Activated CD8-positive, alpha-beta memory T cell treated with anti-CD3 and anti-CD28 coated beads for 24 hours (primary cell): ENCODE measurements around the gene AIRE.
"Not testable (repeated sequence)": the region's sequence is repeated elsewhere in the genome, so short reads cannot be mapped to it uniquely, and the experiment has no call there.

Source experiments
- DNase-seq: peaks from one replicate; pipeline ENCODE4 v3.0.0-alpha.2; 2020

Gene AIRE

DNA sequence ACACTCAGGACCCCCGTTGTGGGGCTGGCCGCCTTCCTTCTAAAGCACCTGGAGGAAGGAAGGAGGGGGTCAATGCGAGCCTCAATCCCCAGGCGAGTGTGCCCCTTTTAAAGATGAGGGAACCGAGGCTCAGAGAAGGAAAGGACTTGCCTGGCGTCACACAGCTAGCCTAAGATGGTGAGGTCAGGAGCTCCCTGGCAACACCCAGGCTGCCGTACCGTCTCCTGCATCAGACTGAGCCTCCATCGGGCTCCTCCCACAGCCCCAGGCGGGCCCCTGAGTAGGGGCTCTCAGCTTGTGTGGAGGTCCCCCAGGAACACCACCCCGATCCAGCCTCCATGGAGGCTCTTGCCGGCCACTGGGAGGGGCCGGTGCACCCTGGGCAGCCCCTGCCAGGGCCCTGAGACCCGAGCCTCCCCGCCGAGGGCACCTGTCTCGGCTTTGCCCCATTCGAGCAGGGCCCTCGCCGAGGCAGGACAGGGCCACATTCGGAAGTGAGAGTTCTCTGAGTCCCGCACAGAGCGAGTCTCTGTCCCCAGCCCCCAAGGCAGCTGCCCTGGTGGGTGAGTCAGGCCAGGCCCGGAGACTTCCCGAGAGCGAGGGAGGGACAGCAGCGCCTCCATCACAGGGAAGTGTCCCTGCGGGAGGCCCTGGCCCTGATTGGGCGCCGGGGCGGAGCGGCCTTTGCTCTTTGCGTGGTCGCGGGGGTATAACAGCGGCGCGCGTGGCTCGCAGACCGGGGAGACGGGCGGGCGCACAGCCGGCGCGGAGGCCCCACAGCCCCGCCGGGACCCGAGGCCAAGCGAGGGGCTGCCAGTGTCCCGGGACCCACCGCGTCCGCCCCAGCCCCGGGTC is at the start of gene AIRE:
Gene AIRE (plus strand): TSS at position 739 of the 855 bp plus-strand sequence. CDS start 131 bp downstream, outside the sequence.
- no peak for DNase-seq

DNA sequence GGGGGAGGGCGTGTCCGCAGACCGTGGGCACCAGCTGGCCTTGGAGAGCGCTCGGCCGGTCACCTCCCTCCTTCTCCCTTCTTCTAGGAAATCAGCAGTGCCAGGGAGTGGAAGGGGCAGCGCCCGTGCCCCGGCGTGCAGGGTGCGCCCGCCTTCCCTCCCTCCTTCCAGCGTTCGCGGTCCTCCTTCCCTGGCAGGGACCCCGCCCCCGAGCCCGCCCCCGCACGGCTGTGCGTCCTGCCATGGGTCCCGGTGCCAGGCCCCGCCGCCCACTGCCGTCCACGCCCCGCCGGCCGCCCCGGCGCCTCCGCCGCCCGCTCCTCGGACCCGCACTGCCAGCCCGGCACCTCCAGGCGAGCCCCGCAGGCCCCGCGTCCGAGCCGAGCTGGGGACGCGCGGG is 45.3 kb upstream of the AIRE start:
- not testable (repeated sequence) for DNase-seq

DNA sequence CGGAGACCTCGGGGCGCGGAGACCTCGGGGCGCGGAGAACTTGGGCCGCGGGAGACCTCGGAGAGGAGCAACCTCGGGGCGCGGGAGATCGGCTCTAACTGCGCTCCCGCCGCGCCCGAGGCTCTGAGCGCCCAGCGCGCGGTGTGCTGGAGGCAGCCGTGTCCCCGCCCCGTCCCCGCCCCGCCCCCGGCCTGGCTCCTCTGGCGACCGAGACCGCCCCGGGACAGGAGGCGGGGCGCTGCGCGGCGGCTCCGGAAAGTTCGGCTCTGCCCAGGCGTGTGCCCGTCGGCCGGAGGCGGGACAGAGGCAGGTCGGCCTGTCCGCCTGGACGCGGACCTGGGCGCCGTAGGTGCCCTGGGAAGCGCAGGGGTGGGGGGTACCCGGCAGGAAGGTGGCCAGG is 44.8 kb upstream of the AIRE start, which contains the start of gene ICOSLG:
Gene ICOSLG (minus strand): TSS at position 102 of the 400 bp plus-strand sequence. CDS start 126 bp downstream, outside the sequence.
- not testable (repeated sequence) for DNase-seq

DNA sequence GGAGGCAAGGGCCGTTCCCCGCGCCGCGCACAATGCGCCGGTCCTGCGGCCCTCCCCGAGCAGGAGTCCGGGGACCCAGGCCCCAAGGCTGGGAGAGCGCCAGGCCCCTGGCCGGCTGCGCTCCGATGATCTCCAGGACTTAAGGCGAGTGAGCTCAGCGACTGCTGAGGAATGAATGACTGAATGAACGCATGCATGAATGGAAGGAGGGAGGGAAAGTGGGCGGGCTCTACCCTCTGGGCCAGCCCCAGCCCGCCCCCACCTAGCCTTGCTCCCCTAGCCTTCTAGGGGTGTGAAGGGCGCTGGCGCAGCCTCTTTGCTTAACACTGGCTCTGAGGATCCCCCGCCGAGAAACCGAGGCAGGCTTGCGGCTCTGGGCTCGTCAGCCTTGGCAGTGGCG is 44.4 kb upstream of the AIRE start:
- not testable (repeated sequence) for DNase-seq

DNA sequence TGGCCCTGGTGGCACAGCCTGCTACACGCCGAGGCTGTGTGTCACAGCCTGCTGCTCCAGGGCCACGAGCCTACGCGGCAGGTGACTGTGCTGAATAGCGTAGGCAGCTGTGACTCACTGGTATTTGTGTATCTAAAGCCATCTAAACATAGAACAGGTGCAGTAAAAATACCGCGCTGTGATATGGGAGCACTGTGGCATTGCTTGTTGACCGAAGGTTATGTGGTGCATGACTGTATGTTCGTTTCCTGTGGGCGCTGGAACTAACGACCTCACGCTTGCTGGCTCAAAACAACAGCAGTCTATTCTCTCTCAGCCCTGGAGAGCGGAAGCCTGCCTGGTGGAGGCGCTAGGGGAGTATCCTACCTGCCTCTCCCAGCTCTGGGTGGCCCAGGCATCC is 41.7 kb upstream of the AIRE start:
- not testable (repeated sequence) for DNase-seq

DNA sequence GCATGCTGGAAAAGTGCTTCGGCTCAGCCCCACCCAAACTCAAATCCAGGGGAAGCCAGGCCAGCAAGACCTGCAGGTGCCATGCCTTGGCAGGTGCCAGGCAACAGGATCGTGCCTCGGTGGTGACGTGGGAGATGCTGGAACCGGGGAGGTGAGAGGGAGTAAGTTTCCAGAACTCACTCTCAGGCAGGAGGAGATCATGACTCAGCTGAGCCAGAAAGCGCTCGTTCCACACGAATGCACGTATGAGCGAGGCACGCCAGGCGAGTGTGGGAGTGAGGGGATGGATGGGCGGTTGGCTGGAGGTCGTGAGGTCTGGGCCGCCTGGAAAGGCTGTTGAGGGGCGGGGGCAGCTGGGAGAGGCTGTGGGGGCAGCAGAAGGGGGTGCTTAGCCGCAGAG is 37.8 kb upstream of the AIRE start:
- not testable (repeated sequence) for DNase-seq

DNA sequence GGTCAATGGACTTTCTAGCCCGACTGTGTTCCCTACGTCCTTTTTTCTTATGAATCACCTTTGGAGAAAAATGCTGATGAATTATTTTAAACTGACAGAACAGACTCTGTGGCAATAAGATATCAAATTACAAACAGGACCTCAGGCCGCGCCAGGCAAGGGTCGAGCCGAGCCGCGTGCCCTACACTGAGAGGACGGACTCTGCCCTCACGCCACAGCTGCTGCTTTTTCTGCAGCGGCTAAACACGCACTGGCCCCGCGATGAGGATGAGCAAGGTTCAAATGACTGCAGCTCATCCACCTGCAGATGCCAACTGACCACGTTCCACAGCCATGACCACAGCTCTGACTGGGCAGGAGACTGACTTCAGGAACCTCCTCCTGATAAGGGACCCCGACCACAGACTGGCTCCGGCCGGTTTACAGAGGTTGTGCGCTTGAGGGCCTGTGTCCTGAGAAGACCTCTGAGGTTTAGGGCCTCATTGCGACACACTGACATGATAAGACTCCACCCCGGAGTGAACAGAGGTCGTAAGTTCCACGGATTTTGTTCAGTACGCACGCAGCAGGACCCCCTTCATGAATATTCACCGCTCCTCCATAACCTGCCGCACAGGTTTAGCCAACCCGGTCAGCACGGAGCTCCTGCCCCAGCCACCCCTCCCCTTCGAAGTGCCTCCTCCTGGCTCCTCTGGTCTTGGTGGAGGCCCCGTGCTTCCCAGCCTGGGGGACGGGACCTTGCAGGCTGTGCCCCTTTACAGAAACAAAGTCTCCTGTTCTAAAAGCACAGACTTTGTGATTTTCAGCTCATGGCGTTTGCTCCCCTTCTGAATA is 36.3 kb upstream of the AIRE start:
- DNase-seq, result not testable (repeated sequence)

DNA sequence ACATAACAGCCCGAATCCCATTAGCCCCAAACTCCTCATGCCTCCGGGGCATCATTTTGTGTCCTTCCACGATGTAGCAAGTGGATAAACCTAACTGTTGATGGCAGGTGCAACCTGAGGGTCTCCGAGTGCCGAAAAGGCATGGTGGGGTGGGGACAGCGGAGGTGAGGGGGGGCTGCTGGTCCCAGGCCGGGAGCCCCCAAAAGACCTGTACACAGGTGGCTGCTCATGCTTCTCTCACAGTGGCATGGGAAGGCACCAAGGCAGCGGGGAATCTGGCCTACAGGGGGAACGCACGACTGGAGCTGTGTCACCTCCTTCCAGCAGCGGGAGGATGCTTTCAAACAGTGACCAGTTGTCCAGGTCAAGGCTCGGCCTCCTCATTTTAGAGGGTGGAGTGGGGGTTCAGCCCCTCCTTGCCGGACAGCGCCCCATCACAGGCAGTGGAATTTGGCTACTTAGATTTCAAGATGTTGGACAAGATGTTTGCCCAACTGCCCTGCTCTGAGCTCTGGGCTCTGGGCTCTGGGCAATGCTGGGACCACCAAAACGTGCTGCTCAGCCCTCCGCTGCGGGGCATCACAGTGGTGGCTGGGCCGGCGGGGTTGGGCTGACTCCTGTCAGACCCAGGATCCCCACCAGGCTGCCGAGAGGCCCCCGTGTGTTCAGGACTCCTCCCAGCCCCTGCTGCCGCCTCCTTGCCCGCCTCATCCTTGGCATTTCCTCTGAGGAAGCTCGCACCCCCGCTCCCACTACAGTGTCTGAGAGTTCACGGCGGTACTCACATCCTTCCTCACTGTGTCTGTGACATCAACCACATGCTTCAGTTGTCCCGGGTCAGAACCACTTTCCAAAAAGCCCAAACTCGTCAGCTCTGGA is 31.6 kb upstream of the AIRE start:
- DNase-seq, result no peak

DNA sequence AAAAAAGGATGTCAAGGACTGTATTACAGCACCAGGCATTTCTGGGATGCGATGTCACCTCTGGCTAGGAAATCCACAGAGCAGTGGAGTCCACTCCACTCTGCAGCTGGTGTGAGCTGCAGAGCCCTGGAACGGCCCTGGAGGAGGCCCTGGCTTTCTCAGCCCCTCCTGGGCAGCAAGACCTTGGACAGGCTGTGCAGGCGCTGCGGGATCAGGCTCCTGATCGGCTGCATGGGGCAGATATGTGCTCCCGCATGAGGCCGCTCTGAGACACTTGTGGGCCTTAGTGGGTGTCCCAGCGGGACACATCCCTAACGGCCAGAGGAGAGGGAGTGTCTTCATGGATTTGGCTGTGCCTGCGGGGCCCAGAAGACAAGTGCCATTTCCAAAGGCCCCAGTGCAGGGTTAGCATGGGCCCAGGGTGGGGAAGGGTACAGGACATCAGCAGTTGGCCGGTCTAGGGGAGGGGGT is 30.1 kb upstream of the AIRE start:
- no peak for DNase-seq

DNA sequence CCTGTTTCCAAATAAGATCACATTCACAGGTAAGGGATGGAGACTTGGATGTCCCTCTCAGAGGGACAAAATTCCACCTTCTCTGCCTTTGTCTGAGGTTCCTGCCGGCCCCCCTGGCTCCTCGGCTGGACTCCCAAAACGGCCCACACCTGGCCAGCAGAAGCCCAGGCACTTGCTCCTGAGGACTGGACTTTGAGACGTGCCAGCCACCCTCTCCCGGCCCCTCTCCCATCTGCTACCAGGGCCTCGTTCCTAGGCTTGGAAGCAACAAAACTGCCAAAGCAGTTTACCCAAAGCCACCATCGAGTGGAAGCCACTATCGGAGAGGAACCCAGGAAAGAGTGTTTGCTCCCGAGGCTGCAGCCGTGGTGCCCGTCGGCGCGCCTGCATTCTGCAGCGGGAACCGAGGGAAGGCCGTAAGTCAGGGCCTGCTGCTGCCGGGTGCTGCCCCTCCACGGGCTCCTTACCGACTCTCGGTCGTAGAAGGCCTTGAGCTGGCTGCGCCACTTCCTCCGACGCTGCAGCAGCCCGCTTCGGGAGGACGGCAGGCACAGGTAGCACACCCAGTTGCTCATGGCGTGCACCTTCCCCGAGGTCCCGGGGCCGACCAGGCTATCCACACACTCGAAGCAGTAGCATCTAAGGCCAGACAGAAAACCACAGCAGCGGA is 27.5 kb upstream of the AIRE start:
- no peak for DNase-seq

DNA sequence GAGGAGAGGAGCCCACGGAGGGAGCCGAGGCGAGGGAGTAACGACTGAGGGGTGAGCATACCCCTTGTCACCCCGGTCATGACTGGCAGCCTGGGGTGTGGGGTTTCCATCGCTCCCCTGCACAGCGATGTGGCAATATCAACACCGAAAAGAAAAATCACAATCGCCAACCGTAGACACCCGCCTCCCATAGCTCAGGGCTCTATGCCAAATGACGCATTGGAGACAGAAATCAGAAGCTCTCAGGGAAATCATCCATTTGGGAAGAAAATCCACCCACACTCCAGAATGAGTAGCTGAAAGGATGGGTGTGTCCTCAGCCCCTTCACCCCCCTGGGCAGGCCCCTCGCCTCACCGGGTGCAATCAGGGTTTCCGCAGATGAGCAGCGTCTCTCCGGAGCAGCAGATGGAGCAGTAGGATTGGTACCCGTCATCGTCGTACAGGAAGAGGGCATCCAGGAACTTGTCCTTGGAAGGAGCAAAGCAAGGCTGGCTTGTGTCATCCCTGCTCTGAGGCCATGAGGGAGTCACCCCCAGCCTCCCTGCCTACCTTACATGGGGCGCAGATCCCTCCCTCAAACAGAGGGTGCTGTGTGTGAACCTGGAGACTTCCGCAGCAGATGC is 26.5 kb upstream of the AIRE start:
- DNase-seq, result no peak

DNA sequence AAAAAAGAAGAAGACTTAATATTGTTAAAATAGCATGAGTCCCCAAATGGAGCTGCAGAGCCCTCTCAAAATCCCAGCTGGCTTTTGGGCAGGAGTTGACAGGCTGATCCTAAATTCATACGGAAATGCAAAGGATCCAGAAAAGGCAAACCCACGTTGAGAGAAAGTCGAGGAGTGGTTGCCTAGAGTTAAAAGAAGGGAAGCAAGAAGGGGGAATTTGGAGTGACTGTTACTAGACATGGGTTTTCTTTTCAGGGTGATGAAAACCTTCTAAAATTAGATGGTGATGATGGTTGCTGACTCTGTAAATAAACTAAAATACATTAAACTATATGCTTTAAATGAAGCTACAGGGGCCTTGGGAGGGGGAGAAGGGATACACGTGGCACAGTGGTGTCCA is 25.6 kb upstream of the AIRE start:
- no peak for DNase-seq

DNA sequence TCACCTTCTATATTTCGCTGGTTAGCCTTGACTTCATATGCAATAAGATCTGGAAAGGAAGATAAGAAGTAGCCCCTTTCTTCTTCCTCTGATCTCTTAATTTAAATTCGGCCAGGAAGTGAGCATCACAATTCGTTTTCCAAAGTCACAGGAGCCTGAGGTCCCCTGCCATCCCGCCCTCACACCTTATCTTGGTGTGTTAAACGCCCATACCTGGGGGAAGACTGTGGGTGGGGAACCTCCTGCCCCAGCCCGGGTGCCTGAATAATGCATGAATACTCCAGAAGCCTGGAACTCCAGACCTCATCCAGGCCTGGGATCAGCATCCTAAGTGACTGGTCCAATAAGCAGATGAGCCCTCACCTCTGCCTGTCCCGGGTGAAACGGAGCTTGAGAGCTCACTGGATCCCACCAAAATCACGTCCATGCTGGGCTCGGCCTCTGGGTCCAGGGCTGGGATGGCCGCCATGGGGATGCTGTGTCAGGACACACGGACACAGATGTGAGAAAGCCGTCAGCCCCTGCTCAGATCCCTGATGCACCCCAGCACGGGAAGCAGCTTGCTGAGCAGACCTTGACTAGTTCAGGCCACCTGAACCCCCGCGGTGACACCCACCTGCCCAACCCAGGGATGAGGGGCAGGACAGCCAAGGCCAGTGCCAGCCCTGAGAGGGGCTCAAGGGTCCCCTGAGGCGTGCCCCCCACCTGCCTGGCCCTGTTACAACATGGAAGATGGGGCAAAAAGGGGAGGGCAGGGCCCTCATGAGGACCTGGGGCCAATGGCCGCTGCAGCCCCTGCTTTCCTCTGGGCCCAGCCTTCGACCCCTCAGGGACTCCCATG is 24.7 kb upstream of the AIRE start:
- DNase-seq, result no peak

DNA sequence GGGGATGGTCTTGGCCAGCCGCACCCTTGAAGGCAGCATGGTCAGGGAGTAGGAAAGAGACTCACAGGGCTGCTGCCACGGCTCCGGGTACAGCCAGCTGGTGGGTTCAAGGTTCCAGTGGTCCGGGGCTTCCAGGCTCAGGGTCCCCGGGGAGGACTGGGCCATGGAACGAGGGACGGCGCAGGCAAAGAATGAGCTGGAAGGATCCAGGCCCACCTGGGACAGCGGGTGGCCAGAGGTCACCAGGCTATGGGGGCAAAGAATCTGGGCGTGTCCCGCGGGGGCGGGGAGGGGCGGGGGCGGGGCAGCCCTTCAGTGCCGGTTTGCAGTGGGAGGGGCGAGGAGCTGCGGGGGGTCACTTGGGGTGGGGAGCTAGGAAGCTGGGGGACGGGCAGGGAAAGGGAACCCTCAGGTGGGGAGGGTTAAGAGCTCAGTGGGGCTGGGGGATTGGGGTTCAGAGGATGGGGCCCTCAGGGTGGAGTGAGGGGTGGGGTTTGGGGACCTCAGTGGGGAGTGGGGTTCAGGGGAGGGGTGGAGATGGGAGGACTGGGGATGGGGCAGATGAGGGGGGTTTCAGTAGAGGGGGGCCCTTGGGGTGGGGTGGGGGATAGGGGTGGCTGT is 23.9 kb upstream of the AIRE start, which contains the start of gene DNMT3L:
Gene DNMT3L (minus strand): TSS at position 223 of the 621 bp plus-strand sequence. CDS start 638 bp downstream, outside the sequence.
- no peak for DNase-seq

DNA sequence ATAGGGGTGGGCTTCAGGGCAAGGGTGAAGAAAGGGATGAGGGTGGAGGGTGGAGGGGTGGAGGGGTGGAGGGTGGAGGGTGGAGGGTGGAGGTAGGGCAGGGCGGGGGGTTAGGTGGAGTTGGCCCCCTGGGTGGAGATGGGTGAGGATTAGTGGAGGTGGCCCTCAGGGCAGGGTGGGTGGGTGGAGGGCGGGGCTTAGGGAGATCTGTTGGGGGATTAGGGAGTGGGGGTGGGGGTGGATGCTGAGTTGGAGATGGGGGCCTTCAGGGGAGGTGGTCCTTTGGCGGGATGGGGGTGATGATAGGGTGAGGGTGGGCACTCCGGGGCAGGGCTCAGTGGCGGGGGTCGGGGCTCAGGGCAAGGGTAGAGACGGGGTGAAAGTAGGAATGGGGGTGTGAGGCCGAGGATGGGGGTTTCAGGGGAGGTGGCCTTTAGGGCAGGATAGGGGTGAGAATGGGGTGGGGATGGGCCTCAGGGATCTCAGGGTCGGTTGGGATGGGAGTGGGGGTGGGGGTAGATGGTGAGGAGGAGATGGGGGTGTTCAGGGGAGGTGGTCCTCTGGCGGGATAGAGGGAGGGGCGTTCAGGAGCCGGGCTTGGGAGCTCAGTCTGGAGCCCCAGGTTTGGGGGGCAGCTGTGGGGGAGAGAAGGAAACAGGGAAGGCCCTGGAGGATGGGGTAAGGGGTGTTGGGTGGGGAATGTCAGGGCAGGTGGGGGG is 23.2 kb upstream of the AIRE start:
- DNase-seq, result no peak

DNA sequence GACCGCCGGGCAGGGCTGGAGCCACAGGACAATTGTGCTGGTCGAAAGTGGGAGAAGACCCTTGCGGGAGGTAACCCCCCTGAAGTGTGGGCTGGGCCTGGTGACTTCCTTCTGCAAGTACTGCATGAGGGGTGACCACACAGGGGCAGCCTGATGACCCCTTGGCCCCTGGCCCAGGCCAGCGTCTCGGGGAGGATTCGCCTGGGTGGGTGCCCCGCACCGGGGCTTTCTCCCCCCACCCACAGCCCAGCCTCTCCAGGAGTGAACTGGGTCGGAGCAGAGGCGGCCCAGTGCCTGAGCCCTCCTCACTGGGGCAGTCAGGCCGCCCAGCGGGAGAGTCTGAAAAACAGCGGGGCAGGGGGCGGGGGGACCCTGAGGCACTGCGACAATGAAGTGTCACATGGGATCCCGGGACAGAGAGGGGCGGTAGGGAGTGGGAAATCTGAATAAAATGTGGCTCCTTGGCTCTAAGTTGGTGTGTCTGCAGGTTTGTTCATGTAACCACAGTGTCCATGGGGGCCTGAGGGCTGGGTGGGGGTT is 22.4 kb upstream of the AIRE start:
- no peak for DNase-seq

DNA sequence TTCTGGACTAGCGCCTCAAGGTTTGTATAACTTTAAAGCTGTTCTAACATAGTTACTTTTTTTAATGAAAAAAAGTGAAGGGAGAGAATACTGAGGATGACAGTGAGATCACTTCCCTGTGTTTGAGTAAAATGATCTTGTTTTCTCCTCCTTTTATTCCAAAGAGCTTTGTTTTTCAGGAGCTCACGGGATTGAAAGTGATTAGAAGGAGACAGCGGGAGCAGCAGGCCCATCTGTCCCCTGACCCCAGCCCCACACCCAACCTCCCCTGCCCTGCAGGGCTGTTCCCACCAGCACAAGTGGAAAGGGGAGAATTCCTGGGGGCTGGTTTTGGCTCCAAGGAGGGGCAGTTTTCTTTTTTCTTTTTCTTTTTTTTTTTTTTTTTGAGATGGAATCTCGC is 21.9 kb upstream of the AIRE start:
- DNase-seq, result no peak

DNA sequence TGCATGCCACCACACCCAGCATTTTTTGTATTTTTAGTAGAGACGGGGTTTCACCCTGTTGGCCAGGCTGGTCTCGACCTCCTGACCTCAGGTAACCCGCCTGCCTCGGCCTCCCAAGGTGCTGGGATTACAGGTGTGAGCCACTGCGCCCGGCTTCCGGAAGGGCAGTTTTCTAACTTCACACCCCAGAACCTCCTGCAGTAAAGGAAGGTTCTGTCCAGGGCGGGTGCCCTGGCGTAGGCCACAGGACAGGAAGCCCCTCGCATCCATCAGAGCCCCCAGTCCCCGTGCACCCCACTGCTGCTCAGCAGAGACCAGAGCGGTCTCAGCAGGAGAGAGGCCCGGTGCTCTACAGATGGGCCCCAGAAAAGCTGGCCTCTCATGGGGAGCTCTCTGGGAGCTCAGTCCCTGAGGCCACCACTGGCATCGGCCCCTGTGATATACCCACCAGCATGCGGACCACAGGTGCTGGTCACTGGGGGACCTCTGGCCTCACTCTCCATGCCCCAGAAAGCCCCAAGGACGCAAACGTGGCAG is 19.9 kb upstream of the AIRE start:
- no peak for DNase-seq
